CD4-positive, alpha-beta T cell treated with Interleukin-2 at 100 ng/mL for 4 hours (primary cell): ENCODE results near the gene LEF1.
"Not testable (repeated sequence)": the region's sequence is repeated elsewhere in the genome, so short reads cannot be mapped to it uniquely, and the experiment has no call there.

Source experiments
- DNase-seq: peaks from one replicate; pipeline ENCODE4 v3.0.0-alpha.2; 2020; ENCODE audit warnings: low spot score

The LEF1 gene

DNA sequence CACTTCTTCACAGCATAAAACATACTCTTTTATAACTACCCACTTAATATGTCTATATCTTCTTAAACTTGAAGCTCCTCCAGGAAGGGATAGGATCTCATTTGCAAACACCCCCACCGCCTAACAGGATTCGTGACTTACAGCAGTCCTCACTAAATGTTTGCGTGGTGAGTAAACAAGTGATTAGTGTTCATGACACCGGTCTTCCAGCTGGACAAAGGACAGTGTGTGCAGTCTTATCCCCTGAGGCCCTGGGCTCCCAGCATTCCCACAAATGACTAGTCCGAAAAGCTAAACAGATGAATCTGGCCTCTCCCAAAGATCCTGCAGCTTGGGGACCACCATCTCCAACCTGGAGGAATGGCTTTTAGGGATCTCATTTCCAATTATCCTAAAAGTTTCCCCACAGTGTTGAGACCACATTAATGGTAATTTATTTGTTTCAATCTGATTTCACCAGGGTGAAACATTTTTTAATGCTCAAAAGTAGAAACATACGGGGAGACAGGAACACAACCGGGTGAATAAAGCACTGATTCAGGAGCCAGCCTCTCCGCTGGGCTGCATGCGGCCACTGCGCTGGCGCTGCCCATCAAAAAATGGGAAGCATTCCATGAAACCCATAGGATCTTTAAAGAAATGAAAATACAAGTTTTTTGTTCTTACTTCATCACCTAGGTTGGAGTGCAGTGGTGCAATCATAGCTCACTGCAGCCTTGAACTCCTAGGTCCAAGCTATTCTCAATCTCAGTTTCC, 109.9 kb downstream of the LEF1 start:
- DNase-seq, result no peak

DNA sequence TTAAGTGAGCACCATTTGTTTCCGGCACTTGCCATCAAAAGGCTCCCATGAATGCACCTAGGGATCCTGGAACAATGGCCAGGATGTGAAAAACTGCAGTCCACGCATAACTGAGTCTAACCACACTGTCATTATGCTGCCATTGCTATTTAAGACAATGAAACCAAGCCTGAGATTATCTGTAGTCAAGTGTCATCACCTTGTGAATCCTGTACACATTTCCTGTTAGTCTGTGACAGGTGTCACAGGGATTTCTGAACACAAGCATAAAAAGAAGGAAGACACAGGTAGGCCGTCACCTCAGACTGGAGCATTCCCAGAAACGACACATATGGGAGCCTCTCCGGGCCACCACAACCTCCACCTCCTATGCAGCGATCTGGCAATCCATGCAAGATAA, 112.3 kb downstream of the LEF1 start:
- no peak for DNase-seq

DNA sequence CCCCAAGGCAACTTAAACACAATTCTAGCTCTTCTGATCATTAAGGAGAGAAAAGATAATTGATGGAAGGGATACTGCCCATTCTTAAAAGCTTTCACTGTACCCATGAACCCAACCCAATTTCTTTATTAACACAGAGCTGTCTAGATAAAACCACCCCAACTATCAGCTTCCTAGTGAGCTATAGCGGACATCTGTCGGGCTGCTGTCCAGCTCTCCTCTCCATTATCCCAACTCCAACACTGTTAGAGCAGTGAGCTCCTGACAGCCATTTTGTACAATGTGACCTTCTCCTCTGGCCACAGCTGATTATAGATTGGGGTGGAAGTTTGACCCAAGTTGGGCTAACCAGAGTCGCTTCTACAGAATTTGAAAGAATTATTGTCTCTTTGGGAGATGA, 112.9 kb downstream of the LEF1 start:
- DNase-seq, result no peak

DNA sequence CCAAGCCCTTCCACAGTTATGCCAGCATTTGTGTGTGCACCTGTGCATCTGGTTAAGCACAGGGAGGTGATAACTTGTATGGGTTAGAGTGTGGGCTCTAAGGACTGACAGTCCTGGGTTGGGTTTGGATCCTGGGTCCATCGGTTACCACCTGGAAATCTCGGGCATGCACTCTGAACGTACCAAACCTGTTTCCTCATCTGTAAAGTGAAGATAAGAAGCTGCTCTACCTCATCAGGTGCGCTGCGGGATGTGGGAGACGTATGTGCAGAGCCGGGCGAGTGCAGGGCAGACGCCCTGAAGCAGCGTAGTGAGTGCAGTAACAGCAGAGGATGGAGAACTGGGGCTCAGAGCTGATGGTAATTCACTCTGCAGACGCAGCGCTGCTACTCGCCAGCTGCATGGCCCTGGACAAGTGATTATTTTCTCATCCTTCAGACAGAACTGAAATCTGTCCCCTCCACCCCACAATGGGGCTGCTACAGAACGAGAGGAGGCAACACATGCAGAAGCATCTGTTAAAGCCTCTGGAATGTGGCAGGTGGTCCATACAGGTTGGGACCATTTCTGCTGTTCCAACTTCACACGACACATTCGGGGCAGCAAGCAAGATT, 114.6 kb downstream of the LEF1 start:
- no peak for DNase-seq

DNA sequence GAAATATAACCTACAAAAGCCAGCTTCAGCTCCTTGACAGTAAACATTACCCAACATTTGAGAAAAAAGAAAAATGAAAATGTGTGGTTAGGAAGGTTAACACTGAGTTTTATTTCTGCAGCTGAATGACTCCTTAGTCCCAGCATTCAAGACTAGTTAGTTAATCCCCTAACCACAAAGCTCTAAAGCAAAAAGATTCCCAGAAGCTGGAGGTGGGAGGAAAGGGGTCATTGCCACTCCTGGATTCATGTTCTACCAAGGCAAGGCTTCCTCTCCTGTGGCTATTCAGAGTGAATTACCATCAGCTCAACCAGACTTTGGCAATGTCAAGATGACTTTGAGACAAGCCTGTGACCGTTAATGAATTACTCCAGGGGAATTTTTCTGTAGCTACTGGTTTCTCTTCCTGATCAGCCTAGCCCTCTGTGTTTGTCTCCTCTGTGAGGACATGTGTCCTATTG, 115.5 kb downstream of the LEF1 start:
- no peak for DNase-seq

DNA sequence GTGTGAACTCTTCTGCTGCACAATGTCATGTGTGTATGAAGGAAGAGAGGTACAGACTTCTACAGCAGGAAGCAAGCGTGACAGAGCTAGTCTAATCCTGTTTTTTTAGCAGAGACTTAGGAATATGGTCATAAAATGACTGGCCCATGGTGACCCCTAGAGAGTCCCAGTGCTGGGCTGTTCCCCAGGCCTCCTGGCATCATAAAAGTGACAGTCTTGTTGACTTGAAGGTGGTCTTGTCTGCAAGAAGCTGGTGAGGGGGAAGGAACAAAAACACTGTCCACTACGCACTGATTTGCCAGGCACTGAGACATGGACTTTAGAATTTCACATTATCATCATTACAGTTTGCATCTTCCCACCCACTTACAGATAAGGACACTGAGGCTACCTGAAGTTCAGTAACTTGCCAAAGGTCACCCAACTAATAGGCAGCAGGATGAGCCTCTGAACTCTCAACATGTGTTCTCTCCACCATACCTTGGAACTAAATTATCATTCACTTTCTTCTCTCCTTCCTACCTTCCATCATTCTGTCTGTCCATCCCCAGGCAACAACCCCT, 116.1 kb downstream of the LEF1 start:
- DNase-seq, result no peak

DNA sequence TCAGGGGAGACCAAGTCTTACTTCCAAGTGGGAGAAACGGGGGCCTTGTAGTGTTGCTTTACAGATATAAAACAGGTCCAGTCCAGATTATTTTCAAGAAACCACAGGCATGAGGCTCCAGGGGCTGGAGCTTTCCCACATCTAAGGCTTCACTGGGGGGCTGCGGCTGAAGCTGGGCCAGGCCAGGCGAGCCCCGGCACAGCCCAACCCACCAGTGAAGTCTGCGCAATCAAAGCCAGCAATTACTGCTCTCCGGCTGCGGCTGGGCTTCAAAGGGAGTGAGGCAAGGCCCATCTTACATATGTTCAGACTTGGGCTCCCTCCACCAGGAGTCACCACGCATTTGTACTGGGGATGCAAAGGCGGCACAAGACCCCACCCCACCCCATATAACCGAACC, 117.4 kb downstream of the LEF1 start:
- no peak for DNase-seq

DNA sequence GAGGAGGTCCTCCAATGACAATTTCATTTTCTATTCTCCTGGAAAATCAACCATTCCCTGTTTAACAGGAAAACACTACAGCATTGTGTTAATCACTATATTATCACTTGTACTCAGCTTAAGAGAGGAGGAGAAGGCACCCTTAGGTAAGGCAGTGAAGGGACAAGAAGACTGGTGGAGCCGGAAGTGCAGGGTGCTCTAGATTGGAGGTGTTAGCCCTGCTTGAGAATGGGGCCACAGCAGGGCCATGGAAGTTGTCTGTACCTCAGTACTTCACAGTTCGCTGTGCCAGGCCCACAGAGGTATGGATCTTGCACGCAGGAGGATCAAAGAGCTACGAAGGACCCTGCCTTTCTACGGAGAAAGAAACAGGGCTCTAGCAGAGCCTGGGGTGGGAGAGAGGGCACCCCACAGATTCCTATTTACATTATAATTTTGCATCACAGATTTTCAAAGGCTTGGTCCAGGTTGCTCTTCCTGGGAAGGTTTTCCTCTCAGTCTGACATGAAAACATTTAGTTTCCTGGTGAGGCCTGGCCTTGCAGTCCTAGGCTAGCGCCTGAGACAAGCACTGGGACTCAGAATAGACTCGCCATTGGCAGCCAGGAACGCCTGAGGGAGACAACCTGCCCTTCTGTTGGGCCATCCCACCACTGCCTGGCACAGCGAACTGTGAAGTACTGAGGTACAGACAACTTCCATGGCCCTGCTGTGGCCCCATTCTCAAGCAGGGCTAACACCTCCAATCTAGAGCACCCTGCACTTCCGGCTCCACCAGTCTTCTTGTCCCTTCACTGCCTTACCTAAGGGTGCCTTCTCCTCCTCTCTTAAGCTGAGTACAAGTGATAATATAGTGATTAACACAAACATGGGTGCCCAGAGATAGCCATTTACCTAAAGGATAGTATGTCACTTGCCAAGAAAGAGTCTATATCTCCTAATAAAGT, 118.3 kb downstream of the LEF1 start:
- DNase-seq, result not testable (repeated sequence)

DNA sequence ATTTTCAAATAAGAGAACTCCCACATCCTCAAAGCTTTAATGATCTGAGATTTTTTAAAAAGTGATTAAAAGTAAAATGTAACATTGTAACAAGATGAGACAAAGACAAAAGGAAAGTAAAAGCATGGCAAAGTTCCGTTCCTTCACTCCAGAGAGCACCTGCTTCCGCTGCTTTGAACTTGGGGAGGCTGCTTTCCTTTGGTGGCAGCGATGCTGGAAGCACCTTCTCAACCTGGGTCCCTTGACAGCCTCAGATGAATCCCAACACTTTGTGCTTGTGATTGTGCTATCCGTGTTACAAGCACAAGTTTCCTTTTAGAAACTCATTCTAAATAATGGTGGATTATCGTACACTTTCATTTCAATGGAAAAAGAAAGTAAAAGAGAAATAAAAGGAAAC, 119.3 kb downstream of the LEF1 start:
- DNase-seq, result peak; percentile 37

DNA sequence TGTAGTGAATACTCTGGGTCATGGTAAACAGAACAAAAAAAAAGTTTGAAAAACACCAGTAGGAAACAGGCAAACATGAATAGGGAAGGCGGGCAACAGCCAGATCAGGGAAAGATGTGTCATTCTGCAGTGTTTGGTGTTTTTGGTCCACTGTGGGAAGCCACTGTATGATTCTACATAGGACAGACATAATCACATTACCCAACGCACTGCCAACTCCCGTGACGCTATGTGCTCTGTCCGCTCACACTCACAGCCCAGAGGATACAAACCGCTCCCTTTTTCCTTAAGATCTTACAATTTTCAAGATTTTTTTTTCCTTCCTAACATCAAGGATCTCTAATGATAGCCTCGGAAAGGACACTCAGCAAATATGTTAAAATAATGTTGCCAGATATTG, 119.7 kb downstream of the LEF1 start:
- no peak for DNase-seq

DNA sequence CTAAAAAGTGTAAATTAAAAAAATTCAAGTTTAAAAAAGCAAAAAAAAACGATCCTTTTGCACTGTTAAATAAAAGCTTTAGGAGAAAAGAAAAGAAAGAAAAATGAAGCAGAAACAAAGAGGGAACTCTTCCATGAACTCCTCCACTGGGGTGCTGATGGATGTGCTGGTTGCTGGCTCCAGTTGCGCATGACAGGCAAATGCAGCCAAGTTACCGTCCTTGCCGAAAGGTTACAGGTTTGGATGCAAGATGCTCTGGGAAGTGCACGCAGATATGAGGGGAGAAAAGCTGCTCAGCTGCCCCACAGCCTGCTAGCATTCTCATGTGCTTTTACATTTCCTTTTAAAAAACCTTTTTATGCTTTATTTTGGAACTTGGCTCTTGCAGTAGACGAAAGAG, 120.6 kb downstream of the LEF1 start:
- DNase-seq, result no peak

DNA sequence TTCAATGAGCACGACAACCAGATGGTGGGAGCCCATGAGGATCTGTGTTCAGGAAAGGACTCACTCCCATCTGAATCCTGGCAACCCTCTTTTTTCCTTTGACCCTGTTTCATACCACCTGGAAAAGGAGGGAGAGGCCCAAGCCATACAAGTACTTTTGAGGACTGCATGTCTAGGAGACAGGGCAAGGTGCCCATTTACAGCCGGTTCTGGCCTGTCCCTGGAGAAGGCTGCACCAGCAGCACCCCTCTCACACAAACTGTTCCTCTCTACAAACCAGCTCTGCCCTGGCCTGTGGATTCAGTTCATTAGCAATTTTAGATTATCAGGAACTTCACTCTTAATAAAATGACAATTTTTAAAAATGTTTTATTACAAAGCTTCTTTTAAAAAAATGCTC, 121.5 kb downstream of the LEF1 start:
- DNase-seq, result no peak

DNA sequence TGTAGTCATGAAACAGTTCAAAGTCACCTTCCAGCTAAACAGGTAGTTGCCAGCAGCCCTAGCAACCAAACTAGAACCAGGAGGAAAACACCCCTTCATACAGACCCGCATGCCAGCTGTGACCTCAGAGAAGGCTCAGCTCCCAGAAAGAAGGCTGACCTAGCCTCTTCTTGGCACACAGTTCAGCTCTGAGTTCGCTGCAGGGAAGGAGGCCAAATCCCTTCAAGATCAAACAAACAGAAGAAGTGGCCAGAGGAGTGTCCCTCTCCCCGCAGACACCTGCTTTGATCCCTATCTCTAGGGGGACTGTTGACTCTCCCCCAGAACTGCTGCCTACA, 123.1 kb downstream of the LEF1 start:
- no peak for DNase-seq

DNA sequence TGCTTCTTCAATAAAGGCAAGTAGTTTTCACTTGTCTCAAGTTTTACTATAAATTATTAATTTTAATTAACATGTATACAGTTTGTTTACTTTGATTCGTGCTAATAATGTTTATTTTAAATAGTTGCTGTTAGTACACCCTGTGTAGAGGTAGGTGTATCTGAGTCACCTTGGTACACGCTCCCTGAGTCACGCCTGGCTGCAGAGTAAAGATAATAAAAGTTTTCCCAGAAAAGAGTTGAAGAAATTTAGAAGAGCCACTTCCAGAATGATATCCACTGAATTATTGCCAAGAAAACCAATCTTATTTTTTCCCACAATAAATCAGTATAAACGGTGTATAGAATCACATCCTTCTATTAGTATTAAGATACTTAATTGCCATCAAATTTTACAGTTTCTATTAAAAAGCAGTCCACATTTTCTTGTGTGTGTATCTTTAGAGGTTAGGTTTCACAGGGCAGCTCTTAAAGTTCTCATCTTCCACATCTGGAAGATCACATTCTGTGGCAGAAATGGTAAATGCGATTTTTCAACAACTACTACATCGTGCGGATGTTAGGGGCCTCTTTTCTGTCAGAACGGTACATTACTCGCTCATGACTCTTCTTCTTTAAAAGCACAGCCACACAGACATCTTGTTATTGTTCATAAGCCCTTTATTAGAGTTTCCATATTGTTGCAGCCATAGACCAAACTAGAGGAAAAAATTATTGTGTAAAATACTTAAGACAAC, 123.6 kb downstream of the LEF1 start:
- DNase-seq, result no peak

DNA sequence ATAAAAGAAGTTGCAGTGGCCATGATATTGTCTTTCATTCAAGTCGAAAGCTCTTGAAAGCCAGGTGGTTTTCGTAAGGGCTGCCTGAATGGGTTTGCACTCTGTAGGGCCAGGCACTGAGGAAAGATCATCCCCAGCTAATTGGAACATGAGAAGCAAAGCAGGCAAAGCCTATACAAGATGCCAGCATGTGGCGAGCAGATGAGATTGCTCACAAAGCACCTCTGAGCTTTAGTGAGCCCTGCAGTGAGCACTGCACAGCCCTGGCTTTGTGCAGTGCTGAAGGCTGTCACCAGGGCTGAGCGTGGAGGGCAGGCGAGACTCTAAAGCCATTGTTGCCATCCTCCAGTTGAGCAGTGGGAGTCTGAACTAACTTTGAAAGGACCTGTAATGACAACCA, 125.2 kb downstream of the LEF1 start:
- no peak for DNase-seq

DNA sequence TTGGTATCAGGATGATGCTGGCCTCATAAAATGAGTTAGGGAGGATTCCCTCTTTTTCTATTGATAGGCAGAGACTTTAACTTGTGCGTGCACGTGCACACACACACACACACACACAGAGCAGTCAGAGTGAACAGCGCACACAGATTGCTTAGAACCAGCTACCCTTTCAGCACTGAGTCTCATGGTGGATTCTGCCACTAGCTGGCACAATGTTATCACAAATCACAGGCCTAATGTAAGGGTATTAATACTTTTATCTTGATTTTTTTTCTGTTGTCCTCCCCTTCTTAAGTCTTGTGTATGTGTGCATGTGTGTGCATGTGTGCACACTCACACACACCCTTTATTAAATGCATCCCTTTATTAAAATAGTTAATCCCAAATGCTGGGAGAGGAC, 125.8 kb downstream of the LEF1 start:
- no peak for DNase-seq

DNA sequence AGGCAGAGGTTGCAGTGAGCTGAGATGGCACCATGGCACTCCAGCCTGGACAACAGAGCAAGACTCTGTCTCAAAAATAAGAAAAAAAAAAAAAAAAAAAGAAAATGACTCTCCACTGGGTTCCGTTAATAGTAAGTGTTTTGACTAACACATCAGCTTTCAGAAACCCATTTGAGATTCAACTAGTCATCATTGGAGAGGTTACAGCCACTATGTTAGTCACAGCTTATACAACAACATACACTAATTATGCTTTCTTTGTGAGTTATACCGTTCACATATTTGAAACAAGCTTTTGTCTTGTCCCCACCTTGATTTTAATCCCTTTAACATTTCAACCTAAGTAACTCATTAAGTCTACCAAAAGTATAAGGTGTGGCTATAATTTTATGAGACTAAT, 130.8 kb downstream of the LEF1 start:
- no peak for DNase-seq

DNA sequence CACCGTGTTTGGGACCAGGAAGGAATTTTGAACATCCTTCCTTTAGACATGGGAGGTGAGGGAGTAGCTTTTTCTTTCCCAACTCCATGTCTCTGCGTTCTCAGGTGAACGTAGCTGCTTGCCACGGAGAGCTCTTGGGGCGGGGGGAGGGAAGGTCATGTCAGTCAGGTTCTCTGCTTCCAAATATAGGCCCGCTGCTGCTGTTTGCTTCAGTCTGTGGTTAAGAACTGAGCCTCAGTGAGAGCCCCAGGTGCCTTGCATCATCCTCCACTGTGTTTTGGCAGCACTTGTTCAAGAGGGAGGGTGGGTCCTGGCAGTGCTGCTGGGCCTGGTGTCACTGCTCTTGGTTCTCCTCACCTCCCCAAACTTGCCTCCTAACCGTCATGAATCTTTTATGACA, 132.5 kb downstream of the LEF1 start:
- peak; percentile 65 for DNase-seq

DNA sequence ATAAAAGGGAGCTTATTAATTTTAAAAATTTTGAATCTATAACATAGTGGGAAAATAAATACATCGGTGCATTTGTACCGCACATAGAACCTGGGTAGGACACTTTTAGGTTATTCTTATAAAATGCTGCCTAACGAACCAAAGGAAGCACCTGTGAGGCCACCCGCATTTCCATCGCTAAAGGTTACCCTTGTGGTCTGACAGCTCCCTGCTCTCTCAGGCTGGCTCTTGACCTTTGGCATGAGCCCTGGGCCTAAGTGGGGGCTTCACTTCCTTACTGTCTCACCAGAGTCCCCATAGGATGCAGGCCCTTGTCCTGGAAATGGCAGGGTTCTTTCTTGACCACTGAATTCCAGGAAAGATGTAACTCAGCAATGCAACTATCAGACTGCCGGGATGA, 133.0 kb downstream of the LEF1 start:
- DNase-seq, result no peak

DNA sequence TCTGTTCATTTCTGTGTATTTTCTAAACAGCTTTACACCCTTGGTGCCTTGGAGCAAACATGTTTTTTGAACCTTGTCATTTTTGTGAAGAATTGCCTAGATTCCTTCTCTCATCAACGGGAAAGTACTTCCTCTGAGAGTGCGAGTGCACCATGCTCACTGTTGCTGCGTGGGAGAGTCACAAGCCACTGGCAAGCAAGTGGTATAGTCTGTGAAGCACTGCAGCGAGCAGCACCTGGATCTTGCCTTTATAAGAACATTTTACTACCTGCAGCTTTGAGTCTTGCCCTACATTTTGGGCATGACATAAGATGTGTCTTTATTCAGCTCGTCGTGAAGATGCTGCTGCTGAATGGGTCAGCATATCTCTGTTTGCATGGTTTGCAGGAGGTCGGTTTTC, 134.2 kb downstream of the LEF1 start:
- DNase-seq, result no peak

DNA sequence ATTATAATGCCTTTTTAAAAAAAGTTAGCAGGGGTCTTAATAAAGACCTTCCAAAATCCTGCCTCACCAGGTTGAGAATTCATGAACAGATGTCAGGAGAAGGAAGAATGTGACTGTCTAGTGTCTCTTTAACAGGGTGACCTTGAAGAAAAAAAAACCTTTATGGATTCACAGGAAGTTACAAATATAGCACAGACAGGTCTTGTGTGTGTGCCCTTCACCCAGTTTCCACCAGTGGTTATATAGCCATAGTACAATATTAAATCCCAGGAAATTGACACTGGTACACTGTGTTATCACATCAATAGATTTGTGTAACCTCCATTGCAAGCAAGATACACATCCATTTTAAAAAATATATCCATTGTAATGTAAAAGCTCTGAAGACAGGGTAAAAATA, 135.4 kb downstream of the LEF1 start:
- no peak for DNase-seq
